Stimulated activated CD8-positive, alpha-beta memory T cell treated with anti-CD3 and anti-CD28 coated beads, Interleukin-7, amount 100 ng/mL, for 48 hours (primary cell): ENCODE measurements around the gene NFX1.
"Not testable (repeated sequence)": the region's sequence is repeated elsewhere in the genome, so short reads cannot be mapped to it uniquely, and the experiment has no call there.

Experiments used
- DNase-seq, 2 donors: peaks; one replicate each; pipeline ENCODE4 v3.0.0-alpha.2; 2020; ENCODE audit warnings: low read depth in 1 of 2; ENCODE audit errors: extremely low read depth in 1 of 2

The NFX1 gene

GRCh38 chr9:33306037-33306436, 15.7 kb downstream of the NFX1 start:
- DNase-seq, result no peak

- no peak for DNase-seq
Observed at GRCh38 chr9:33307067-33307466, 16.8 kb downstream of the NFX1 start.

- no peak for DNase-seq
Observed at GRCh38 chr9:33309903-33310302, 19.6 kb downstream of the NFX1 start.

DNA sequence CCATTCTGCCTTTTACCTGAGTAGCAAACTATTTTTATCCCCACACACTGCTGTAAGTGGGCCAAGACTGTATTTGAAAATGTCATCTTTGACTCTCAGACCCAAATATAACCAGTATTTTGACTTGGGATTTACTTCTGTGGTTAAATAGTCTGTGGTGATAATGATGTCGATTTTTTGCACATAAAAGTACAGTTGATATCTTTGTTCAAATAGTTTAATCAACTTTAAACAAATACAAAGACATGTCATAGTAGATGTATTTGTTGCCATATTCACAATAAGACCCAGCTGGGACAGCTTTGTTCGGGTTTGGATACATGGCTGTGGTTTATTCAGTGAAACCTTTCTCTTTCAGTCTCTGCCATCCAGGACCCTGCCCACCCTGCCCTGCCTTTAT, 20.4 kb downstream of the NFX1 start:
- no peak for DNase-seq

- DNase-seq, result no peak
Observed at GRCh38 chr9:33311953-33312352, 21.6 kb downstream of the NFX1 start.

DNA sequence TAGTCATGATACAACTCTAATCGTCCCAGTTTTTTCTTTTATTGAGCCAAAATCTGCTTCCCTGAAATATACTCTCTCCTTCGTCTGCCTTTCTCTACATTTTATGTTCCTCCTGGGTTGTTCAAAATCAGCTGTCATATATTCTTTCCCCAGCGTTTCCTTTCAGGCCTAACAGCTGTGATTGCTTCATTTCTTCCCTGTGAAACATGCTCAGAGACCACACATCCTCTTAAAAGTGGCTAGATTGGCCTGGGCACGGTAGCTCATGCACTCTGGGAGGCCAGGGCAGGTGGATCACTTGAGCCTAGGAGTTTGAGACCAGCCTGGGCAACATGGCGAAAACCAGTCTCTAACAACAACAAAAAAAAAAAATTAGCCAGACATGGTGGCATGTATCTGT, 25.1 kb downstream of the NFX1 start:
- no peak for DNase-seq

GRCh38 chr9:33317136-33317535, 26.8 kb downstream of the NFX1 start:
- not testable (repeated sequence) for DNase-seq

- no peak for DNase-seq
Observed at GRCh38 chr9:33318225-33318624, 27.9 kb downstream of the NFX1 start.

DNA sequence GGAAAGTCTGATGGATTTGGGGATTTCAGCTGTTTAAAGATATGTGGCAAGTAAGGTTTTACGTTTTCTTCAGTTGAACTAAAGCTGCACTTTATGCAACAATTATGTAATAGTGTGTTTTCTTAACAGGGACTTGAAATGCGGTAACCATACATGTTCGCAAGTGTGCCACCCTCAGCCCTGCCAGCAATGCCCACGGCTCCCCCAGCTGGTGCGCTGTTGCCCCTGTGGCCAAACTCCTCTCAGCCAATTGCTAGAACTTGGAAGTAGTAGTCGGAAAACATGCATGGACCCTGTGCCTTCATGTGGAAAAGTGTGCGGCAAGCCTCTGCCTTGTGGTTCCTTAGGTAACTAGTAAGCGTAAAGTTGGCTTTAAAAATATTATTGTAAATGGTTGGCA, 28.5 kb downstream of the NFX1 start:
- DNase-seq, result no peak

- DNase-seq, result no peak
Observed at GRCh38 chr9:33320230-33320567, 29.9 kb downstream of the NFX1 start.

GRCh38 chr9:33320568-33321261, 30.4 kb downstream of the NFX1 start:
- no peak for DNase-seq

GRCh38 chr9:33329117-33329563, 38.8 kb downstream of the NFX1 start:
- no peak for DNase-seq

DNA sequence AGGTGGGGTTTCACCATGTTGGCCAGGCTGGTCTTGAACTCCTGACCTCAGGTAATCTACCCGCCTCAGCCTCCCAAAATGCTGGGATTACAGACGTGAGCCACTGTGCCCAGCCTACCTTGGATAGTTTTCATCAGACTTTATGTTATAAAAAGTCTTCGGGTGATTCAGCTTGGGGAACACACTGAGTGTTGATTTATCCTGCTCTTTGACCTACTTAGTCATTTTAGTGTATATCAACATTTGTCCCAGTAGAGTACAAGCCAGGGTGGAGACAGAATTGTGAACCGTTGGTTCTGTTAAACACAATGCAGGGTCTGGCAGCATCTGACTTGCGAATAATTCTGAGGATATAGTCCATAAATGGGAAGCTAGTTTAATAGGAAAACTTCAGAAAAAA, 39.7 kb downstream of the NFX1 start:
- DNase-seq, result no peak

DNA sequence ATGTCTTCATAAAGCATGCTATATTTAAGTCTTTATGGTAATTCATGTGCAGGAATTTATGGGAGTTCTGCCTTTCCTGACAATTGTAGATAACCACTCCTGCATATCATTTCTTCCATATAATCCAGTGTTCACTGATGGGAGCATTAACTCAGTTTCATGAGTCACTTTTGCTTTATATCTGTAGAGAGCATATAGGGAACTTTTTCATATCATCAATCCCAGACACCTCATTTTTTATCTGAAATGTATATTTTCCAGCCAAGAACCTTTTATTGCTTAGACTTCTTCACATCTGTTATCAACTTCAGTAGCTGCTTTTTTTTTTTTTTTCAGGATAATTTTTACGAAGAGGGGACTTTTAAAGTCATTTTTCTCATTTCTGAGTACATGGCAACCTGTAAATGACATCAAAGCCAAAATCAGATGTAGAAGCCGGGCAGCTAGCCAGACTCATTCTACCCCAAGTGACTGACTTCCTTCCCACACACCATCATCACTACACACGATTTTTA, 41.1 kb downstream of the NFX1 start:
- no peak for DNase-seq

DNA sequence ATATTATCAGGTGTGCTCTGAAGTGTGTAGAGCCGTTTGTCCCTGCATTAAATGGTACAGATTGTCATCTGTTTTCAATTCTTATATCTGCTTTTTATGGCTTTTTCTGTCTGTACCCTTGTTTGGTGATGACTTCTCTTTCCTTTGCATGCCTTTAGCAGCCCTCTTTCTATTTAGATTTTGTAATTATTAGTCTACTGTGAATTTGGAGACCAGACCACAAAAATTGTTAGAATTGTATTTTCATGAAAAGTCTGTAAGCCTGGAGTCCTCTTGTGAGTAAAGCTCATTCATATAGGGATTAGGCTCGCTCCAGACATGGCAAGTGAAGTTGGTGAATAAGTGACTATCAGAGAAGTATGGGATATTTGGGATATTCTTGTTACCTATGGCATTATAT, 41.7 kb downstream of the NFX1 start:
- no peak for DNase-seq

DNA sequence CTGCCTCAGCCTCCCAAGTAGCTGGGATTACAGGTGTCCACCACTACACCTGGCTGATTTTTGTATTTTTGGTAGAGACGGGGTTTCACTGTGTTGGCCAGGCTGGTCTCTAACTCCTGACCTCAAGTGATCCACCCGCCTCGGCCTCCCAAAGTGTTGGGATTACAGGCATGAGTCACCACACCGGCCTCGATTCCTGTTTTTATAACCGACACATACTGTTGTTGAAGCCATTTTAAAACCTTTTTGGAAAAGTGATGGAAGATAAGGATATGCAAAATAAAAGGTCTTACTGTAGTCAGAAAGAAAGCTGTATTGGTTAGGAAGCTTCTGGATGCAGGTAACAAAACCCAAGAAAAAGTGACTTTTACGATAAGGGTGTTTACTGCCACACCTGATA, 42.6 kb downstream of the NFX1 start:
- DNase-seq, result not testable (repeated sequence)

DNA sequence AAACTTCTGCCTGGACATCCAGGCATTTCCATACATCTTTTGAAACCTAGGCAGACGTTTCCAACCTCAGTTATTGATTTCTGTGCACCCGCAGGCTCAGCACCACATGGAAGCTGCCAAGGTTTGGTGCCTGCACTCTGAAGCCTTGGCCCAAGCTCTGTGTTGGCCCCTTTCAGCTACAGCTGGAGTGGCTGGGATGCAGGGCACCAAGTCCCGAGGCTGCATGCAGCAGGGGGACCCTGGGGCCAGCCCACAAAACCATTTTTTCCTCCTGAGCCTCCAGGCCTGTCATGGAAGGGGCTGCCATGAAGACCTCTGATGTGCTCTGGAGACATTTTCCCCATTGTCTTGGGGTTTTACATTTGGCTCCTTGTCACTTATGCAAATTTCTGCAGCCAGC, 49.9 kb downstream of the NFX1 start:
- DNase-seq, result no peak

GRCh38 chr9:33341182-33341581, 50.9 kb downstream of the NFX1 start:
- no peak for DNase-seq

DNA sequence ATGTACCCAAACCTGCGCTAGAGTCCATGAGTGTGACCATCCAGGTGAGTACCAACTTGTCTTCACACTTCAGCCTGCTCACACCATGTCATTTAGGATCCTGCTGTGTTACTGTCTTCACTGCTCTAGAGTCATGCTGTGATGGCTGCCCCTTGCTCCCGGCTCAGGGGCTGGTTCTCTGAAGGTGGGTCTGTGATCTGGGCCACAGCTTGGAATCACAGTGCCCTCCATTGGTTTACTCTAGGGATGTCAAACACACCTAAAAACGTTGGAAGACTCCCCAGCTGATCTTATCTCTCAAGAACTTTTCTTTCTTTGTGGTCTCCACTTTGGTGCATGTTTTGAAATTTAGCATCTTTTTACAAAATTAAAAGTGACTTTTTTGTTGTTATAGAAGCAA, 53.8 kb downstream of the NFX1 start:
- DNase-seq, result no peak

- no peak for DNase-seq
Observed at GRCh38 chr9:33346564-33346963, 56.2 kb downstream of the NFX1 start.

- DNase-seq, result no peak
Observed at GRCh38 chr9:33348998-33349397, 58.7 kb downstream of the NFX1 start.

- DNase-seq, result no peak
Observed at GRCh38 chr9:33349743-33350142, 59.4 kb downstream of the NFX1 start.

- DNase-seq, result no peak
Observed at GRCh38 chr9:33350310-33350709, 60.0 kb downstream of the NFX1 start.
